ENCODE data around the gene PRR5.

Gene PRR5

DNA sequence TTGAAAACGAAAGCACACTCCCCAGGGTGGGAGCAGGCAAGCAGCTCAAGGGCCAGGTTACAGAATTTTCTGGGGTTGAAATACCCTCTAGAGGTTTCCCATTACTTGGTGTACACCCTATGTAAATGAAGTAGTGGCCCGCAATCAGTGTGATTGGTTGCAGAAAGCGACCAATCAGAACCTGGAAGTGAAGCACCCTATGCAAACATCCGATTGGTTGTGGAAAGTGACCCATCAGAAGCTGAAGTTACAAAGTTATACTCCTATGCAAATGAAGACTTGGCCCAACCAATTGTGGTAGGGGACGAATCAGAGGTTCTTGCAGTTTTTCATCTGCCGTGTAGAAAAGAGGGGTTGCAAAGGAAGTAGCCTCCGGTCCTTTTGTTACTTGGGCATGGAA lies 19.2 kb downstream of the PRR5 start:
- no peak for DNase-seq

DNA sequence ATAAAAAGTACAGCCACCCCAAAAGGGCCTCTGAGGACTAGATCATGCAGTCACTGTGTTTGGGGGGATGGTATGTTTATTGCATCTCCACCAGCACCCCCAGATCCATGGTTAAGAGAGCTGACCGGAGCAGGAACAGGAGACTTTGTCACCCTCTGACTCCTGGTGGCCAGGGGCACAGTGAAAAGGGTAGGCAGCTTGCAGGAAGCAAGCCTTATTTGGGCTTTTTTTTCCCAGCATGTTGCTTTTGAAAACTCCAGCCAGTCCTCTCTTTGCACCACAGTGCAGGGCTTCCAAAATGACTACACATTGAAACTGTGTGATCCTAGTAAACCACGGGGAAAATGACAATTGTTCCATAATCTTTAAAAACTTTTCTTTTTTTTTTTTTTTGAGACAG lies 20.6 kb downstream of the PRR5 start:
- DNase-seq = no peak

DNA sequence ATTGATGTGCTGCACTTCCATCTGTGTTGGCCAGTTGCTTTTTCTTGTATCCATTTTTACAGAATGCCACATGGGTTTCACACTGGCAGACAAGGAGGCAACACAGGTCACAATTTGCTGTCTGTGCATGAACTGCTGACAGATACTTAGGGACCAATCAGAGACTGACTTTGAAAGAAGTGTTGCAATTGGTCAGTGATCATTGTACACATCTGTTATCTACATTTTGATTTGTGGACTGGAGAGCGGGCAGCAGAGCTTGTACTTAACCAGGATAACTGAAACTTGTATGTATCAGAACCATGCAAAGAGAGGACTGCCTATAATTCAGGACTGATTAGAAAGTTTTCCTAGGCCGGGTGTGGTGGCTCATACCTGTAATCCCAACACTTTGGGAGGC lies 21.8 kb downstream of the PRR5 start:
- no peak for DNase-seq

DNA sequence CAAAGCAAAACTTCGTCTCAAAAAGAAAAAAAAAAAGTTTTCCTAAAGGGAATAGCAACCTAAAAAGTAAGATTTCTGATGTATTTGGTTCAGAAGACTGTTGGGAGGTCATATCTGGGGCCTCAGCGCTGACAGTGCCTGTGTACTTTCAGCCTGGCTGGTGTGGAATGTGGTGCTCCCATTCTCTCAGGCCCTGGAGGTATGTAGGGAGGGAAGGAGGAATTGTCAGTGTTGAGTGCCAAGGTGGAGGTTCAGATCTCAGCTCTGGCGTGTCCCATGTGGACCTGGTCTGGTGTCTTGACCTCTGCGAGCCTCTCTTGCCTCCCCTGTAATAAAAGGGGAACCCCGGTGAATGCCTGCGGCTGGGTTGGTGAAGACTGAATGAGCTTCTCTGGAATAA lies 22.4 kb downstream of the PRR5 start:
- no peak for DNase-seq

DNA sequence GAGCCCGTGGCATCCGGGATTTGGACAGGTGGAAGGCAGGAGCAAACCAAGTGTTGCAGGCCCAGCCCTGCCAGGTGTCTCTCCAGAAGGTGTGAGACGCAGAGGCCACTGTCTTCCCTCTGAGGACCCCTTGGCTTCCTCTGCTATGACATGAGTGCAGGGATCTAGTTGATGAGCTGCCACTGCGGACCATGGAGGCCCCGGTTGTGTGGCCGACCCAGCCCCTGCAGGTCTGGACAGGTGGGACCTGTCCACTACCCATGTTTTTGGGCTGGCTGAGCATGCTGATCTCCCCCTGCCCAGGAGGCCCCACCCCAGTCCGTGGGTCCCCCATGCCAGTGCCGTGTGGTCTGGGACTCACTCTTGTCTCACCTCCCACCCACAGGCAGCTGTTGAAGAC lies 22.9 kb downstream of the PRR5 start:
- DNase-seq = no peak

DNA sequence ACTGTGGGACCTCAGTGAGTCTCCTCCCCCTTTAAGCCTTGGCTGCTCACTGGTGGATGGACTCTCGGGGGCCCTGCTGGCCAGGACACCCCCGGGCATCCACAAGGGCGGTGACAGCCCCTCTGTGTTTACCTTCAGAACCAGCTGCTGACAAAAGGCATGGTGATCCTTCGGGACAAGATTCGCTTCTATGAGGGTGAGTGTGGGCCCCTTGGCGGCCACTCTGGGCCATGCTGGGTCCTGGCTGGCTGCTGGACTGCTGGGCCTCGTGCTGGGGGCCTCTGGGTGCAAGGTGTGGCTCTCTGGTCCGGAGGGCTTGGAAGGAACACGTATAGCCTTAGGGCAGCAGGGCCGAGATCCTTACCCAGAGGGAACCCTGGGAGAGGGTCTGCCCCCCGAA lies 24.4 kb downstream of the PRR5 start:
- DNase-seq = no peak

DNA sequence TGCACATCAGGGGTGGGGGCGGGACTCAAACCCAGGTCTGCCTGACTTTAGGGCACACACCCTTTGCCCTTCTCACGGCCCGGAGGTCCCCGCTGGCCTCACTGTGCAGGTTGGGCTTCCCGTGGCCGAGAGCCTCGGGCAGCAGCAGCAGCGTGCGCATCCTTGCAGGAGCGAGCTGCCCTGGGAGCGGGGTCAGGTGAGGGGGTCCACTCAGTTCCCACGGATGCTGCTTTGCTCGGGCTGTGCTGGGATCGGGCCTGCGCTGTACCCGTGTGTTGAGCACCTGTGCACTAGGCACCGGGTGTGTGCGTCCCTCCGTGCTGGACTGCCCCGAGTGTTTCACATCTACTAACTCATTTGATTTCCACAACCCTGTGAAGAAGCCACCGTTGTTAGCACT lies 25.1 kb downstream of the PRR5 start:
- no peak for DNase-seq

DNA sequence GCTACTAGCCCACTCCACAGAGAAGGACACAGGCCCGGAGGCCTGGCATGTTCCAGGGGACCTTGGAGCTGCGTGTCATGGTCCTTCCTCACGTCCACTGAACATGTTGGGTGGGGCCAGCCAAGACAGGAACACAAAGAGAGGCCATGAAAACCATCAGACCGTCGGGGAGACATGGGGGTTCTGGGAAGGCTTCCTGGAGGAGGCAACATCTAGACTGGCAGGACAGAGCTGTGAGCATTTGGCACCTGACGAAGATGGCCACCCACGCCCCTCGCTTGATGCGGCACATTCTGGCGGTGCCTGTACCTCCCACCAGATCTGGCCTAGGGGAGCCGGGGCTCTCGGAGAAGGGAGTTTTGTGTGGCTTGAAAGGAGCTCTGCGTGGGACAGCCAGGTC lies 25.7 kb downstream of the PRR5 start:
- no peak for DNase-seq

DNA sequence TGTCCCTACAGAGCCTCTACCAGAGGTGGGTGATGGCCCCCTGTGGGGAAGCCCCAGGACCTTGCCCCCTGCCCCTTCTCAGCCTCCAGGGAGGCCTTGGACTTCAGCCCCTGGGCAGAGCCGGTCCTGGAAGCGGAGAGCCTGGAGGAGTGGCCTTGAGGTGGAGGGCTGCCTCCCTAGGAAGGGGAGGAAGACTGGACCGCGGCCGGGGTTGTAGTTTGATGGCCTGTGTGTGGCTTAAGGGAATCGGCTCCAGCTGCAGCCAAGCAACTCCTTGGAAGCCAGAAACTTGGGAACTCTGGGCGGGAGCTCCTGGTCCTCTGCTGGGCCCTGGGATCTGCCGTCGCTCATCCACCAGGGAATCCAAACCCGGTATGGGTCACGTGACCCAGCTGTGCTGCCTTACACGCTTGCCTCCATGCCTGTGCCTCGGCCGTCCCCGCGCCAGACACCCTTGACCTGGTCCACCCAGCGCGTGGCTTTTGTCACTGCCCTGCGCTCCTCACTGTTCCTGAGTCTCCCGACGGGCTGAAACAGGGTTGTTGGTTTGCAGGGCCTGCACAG lies 26.8 kb downstream of the PRR5 start:
- DNase-seq = no peak

DNA sequence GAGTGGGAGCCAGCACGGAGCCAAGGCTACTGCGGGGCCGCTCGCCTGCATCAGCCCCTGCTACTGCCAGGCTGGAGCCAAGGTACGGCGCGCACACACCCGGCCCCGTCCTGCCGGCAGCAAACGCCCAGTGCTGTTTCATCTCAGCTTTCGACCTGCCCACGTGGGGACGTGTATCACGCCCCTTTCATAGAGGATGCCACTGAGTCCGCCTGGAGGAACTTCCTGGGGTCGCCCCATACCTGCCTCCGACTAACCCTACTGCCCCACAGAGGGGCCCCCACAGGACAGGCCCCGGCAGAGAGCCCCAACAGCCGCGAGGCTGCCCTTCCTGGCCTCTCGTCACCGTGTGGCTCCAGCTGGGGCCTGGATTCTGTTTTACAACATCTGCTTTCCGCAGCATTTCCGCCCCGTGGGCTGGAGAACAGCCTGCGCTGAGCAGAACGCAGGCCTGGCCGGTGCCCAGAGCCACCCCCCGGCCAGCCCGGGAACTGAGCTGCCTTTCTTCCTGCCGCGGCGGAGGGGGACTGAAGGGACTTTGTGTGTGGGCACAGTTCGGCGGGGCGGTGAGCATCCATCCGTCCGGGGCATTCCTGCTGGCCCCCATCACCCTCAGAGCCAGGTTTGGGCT lies 27.5 kb downstream of the PRR5 start:
- DNase-seq = peak; percentile 25

DNA sequence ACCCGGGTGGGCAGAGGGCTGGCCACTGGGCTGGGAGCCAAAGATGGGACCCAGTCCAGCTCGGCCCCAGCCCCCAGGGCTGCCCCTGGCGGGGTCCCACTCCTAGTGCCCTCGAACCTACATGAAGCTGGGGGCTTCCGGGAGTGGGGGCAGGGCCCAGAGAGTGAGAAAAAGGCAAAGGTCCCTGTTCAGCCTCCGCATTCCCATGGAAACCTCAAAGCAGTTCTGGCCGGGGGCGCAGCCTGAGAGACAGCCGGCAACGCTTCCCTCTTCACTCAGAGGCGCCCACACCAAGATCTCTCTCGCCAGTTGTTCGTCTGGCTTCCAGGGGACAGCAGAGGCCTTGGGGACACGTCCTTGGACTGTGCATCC lies 28.0 kb downstream of the PRR5 start:
- DNase-seq = no peak

DNA sequence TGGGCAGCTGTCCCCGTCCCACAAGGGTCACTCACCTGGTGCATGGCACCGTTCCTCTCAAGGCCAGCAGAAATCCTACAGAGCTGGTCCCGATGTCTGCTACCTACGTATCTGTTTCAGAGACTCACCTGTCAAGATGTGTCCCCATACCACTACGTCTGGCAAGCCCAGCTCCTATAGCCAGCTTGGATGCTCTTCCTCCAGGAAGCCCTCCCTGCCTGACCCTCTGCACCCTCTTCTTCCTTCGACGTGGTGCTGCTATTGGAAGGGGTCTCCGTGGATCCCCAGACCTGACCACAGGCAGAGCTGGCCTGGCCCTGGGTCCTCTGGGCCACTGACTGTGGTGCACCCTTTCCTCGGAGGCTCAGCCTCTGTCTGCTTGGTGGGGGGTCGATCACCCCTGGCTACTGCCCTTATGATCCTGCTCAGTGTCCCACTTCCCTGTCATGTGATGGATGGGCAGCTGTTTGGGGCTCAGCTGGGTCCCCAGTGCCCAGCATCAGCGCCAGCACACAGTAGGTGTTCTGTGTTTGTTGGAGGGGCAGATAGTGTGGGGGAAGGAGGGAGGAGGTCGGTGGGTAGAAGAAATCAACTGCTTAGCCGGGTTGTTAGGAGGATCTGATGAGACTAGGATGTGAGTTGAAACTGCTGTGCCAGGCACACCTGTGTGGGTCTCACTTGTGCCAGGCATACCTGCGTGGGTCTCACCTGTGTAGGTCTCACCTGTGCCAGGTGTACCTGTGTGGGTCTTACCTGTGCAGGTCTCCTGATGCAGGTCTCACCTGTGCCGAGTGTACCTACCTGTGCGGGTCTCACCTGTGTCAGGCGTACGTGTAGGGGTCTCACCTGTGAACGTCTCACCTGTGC lies 28.7 kb downstream of the PRR5 start:
- DNase-seq = no peak

DNA sequence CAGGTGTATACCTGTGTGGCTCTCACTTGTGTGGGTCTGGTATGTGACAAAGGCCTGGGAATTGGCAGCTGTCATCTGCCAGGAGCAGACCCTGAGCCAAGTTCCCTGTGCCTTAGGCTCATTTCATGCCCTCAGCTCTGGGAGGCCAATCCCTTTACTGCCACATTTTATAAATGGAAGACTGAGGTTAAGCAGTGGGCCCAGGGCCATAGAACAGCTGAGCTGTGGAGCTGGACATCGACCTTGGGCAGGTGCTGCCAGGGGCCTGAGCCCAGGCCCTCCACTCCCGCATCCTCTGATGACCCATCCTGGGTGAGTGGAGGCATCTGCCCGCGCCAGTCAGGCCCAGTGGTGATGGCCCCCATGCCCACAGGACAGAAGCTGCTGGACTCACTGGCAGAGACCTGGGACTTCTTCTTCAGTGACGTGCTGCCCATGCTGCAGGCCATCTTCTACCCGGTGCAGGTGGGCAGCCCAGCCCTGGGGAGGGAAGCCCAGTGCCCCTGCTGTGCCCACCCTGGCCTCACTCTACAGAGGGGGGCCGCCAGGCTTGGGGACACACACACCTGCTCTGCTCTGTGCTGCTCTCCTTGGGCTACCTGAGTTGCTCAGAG lies 29.5 kb downstream of the PRR5 start:
- no peak for DNase-seq

DNA sequence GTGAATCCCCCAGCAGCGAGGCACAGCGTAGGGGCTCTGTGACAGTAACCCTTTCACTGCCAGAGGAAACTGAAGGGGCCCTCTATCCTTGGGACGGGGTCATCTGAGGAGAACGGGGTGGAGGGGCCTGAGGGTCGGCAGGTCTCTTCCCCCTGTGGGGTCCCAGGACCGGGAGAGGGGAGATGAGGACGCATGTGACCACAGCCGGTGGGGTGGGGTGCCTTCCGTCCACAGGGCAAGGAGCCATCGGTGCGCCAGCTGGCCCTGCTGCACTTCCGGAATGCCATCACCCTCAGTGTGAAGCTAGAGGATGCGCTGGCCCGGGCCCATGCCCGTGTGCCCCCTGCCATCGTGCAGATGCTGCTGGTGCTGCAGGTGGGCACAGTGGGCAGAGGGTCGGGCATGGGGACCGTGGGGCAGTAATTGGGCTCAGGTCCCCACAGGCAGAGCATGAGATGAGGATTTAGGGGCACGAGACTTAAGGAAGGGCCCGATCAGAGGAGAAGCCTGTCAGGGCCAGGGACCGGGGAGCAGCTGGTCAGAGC lies 30.1 kb downstream of the PRR5 start:
- no peak for DNase-seq

DNA sequence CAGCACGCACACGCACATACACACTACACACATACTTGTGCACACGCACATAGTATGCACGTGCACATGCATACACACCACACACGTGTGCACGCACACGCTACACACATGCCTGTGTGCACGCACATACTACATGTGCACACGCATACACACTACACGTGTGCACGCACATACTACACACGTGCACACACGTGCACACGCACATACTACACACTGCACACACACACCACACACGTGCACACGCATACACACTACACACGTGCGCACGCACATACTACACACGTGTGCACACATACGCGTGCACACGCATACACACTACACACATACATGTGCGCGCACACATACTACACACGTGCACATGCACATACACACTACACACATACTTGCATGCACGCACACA lies 30.7 kb downstream of the PRR5 start:
- no peak for DNase-seq

DNA sequence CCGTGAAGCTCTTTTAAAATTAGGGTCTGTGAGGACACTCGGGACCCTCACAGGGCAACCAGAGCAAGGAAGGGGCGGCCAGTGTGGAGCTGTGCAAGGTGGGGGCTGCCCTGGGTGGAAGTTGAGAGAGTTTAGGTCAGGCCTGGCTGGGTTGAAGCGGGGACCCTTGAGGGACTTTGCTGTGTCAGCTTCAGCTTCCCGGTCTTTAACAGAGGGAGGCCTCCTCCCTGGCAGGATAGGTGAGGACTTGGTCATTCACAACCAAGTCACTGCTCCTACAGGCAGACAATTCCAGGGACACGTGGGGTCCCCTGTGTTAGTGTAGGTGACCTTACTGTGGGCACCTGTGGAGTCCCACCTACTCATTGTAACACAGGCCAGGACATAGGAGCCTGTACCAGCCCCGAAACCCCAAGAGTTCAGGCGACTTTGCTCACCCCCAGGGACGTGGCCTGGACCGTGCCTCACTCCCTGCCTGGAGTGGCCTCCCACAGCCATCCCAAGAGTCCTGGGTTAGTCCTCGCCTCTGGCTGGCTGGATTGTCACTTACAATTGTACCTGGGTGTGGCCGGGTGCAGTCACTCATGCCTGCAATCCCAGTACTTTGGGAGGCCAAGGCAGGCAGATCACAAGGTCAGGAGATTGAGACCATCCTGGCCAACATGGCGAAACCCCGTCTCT lies 31.6 kb downstream of the PRR5 start:
- DNase-seq = no peak

DNA sequence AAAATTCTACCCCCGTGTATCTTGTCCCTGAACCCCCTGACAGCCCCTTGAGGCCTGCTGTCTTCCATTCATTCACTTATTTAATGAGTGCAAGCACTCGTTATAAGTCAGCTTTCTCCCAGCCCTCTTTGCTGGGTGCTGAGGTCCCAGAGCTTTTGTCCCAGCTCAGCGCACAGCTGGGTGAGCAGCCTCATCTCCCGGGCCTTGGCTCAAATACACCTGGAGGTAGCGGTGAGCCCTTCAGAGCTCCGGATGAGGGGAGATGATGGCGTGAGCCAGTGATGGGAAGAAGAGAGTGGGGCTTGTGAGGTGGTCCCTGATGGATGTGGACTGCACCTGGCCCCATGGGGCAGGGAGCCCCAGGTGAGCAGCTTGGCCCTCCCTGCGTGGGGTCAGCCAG lies 32.3 kb downstream of the PRR5 start:
- DNase-seq = no peak

DNA sequence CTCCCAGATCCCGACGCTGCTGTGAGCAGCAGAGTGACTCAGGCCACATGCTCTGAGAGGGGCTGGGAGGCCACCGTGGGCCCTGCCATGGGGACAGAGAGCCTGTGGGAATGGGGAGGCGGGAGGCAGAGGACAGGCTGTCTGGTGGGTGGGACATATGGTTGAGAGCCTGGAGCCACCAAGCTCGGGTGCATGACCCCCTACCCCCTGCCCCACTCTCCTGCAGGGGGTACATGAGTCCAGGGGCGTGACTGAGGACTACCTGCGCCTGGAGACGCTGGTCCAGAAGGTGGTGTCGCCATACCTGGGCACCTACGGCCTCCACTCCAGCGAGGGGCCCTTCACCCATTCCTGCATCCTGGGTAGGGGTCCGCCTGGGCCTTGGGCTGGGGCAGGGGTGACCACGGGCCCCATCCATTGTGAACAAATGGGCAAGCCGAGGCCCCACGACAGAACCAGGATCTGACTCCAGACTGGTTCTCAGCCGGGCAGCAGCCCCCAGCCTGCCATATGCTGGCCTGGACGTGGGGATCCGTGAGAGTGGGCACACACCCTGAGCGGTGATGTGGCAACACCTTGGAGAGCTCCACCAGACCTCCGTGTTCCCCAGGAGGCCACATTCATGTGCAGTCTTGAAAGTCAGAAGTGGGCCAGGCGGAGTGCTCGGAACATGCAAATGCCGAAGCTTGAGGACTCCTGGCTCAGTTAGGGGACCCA lies 33.0 kb downstream of the PRR5 start:
- DNase-seq = no peak

DNA sequence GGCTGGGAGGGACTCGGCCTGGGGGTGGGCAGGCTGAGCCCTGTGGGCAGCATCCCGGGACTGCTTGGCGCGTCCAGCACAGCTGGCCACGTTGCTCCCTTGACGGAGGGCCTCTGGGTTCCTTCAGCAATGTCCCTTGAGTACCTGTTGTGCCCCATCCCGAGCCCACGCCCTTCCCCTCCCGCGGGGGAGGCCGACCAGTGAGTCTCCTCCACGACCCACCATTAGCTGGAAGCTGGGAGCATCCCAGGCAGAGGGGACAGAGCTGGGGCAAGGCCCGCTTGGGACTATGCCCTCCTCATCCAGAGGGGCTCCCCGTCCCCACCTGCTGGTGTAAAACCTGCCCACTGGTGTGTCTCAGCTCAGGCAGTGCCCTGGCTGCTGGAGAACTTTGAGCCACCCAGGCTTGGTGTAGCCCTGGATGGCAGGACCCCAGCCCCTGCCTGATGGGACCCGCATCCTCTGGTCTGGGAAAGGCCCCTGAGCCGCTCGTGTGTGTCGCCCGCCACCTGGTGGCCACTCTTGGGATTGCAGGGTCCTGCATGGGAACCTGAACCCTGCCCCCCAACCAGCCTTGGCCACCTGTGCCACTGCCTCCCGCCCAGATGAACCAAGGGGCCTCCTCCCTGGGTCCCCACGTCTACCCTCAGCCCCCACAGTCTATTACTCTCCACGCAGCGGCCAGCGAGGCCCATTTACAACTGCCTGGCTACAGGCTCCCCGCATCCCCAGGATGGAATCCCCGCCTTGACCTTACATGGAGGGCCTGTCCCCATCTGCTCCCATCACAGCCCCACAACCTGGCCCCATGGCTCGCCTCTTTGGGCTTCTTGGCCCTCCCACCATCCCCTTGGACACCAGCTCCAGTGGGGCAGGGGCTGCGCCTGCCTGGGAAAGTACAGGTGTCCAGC lies 33.8 kb downstream of the PRR5 start:
- DNase-seq = peak; percentile 89

DNA sequence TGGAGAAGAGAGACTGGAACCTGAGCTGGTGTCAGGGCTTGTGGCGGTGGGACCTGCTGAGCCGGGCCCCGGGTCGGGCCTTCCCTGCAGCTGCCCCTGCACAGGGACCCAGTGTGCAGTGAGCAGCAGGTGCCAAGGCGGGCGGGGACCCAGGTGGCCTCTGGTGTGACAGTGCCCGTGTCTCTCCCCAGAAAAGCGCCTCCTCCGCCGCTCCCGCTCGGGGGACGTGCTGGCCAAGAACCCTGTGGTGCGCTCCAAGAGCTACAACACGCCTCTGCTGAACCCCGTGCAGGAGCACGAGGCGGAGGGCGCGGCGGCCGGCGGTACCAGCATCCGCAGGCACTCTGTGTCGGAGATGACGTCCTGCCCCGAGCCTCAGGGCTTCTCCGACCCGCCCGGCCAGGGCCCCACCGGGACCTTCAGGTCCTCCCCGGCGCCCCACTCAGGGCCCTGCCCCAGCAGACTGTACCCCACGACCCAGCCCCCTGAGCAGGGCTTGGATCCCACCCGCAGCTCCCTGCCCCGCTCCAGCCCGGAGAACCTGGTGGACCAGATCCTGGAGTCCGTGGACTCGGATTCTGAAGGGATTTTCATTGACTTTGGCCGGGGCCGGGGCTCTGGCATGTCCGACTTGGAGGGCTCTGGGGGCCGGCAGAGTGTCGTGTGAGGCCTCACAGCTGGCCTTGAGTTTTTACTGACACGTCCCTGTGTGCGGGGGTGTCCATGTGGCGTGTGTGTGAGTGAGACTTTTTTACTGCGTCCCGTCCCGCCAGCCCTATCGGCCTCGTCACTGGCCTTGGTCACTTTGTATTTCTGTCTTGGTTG lies 34.8 kb downstream of the PRR5 start:
- no peak for DNase-seq
